Measurements from ENCODE around the gene MYO5C.

DNA sequence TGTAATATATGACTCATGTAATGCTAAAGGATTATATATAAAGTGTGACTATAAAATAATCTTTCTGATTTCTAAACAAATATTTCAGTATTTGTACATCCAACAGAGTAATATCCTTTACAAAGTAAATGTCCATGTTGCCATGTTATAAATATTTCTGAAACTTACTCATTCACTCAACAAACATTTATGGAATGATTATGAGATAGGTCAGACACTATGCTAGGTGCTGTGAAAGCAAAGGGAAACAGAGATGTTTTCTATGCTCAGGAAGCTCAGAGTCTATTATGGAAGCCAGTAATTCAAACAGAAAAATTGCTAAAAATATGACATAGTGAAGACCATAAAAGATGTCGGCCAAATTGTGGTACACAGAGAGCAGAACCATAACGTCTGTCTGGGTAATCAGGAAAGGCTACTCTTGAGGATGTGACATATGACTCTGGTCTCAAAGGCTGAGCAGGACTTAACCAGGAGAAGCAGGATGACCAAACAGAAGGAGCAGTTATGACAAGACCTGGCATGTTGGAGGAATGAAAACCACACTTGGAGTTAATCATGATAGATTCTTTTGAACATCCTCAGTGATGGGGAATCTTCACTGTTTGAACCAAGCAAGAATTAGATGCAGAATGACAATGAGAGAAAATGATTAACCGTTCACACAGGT, 39.0 kb upstream of the MYO5C start:
- TF ChIP-seq, protein P1, sequence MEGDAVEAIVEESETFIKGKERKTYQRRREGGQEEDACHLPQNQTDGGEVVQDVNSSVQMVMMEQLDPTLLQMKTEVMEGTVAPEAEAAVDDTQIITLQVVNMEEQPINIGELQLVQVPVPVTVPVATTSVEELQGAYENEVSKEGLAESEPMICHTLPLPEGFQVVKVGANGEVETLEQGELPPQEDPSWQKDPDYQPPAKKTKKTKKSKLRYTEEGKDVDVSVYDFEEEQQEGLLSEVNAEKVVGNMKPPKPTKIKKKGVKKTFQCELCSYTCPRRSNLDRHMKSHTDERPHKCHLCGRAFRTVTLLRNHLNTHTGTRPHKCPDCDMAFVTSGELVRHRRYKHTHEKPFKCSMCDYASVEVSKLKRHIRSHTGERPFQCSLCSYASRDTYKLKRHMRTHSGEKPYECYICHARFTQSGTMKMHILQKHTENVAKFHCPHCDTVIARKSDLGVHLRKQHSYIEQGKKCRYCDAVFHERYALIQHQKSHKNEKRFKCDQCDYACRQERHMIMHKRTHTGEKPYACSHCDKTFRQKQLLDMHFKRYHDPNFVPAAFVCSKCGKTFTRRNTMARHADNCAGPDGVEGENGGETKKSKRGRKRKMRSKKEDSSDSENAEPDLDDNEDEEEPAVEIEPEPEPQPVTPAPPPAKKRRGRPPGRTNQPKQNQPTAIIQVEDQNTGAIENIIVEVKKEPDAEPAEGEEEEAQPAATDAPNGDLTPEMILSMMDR (IDR thresholded peaks at IDR 0.05): no peak
- no peak for TF ChIP-seq POLR2A (IDR thresholded peaks at IDR 0.05)

Data from adrenal gland (tissue), 5 donors.